Measurements from ENCODE around the gene CLEC10A.
A peak's percentile ranks its signal among the peaks of the same experiment; 100 is the strongest.

The CLEC10A gene

DNA sequence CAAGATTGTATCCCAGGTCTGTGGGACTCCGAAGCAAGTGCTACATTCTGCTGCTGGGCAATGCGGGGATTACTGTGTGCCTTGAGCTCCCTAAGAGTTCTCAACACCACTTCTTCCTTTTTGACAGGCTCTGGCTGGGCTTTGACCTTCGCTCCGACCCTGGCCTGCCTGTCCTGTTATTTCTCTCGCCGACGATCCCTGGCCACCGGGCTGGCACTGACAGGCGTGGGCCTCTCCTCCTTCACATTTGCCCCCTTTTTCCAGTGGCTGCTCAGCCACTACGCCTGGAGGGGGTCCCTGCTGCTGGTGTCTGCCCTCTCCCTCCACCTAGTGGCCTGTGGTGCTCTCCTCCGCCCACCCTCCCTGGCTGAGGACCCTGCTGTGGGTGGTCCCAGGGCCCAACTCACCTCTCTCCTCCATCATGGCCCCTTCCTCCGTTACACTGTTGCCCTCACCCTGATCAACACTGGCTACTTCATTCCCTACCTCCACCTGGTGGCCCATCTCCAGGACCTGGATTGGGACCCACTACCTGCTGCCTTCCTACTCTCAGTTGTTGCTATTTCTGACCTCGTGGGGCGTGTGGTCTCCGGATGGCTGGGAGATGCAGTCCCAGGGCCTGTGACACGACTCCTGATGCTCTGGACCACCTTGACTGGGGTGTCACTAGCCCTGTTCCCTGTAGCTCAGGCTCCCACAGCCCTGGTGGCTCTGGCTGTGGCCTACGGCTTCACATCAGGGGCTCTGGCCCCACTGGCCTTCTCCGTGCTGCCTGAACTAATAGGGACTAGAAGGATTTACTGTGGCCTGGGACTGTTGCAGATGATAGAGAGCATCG lies 41.8 kb downstream of the CLEC10A start:
- in situ Hi-C loops (cut with HindIII; ENCODE audit: low pct_unique_long_range_greater_than_20kb, low sequenced_read_pairs), result no loop called here
- no peak for TF ChIP-seq JUND (IDR thresholded peaks at IDR 0.05; ENCODE audit: low read depth)
- no peak for DNase-seq (ENCODE audit: low read depth in 1 of 2, low spot score in 1 of 2)

DNA sequence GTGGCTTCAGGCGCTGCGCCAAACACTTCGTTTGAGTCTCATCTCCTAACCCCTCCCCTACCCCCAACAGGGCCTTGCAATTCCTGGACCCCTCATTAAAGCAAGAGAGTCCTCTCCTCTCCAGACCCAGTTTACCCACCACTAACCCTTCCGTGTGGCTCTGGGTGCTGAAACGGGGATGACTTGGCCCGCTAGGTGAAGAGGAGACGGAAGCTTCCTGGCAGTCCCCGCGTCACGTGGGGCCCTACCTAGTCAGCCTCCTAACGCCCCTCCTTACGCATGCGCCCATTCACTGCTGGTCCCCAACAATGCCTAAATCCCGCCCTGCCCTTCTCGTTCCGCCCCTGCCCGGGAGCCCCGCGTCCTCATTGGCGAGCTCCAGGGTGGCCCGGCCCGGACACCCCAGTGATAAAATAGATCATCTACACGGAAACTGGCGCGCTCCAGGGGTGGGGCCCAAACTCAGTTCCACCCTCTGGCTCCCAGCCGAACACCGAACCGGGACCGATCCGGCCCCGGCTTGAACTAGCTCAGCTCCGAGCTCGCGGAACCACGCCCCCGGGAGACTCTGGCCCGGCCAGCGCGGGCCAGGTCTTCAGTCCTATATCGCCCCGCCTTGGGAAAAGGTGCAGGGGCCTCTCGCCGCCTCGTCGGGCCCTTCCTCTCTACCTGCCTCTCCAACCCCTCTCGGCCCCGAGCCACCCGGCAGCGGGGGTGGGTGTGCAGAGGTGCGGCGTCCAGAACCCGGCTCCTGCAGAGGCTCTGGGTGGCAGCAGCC lies 44.3 kb downstream of the CLEC10A start, which contains the start of gene SLC16A13:
Gene SLC16A13, plus strand, starts transcription at position 425 of the 778 bp plus-strand sequence. CDS start 368 bp downstream, outside the sequence.
- no peak for TF ChIP-seq JUND (IDR thresholded peaks at IDR 0.05; ENCODE audit: low read depth)
- DNase-seq (ENCODE audit: low read depth in 1 of 2, low spot score in 1 of 2), result peak; percentile 95 to 96
- in situ Hi-C loops (cut with HindIII; ENCODE audit: low pct_unique_long_range_greater_than_20kb, low sequenced_read_pairs), result no loop called here

DNA sequence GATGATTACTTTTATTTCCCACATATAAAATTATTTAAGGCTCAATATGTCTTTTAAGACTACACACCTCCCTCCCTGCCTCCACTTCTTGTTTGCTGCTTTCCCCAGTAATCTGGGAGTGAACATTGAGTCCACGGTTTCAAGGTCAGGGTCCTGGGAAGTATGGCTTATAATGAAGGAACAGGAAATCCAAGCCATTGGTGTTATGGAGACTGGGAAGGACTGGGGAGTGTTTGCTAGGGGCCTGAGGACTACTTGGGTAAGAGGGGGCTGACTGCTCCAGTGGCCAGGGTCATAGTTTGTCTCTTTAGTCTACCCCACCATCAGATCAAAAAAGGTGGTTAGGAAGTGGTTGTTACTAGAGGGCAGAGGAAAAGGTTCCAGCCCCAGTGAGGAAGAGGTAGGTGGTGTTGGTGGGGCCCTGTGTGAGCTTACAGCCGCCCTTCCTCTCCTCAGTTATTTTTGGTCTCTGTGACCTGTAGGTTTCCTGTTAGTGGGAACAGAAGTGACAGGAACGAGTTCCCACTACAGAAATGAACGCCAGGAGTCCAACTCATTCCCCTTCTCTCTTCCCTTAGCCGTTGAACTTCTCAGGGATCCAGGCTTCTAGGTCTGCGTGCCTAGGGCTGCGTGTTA lies 45.0 kb downstream of the CLEC10A start:
- DNase-seq (ENCODE audit: low read depth in 1 of 2, low spot score in 1 of 2), result no peak
- in situ Hi-C loops (cut with HindIII; ENCODE audit: low pct_unique_long_range_greater_than_20kb, low sequenced_read_pairs), result no loop called here
- TF ChIP-seq JUND (IDR thresholded peaks at IDR 0.05; ENCODE audit: low read depth), result no peak

DNA sequence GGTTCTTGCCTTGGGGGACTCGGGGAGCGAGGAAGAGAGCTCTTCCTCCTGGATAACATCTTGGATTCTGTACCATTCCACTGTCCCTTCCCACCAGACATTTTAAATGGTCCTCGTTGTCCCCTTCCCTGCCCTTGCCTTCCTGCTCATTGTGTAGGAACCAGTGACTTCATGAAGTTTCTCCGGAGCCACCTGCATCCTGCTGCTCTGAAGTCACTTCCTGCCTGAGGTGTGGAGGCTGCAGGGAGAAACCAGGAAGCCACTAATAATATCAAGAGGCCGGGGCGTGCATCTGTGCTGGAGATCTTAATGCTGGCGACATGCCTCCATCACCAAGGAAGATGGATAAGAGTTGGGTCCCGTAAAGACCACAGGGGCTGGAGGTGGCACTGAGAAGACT lies 50.4 kb downstream of the CLEC10A start:
- no peak for TF ChIP-seq JUND (IDR thresholded peaks at IDR 0.05; ENCODE audit: low read depth)
- no peak for DNase-seq (ENCODE audit: low read depth in 1 of 2, low spot score in 1 of 2)
- in situ Hi-C loops (cut with HindIII; ENCODE audit: low pct_unique_long_range_greater_than_20kb, low sequenced_read_pairs), result no loop called here

DNA sequence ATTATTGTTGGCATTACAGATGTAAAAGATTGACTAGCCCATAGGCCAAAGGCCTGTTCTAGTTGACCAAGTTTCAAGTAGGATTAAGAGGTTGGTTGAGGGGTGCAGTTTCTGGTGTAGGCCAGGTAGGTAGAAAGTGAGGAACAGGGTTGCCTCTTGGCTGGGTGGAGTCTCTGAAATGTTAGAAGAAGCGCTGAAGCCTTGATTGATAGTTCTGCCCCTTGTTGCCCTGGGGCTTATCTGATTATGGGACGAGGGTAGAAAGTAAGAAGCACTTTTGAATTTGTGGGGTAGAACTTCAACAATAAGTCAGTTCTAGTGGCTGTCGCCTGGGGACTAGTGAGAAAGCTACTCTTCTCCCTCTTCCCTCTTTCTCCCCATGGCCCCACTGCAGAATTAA lies 51.0 kb downstream of the CLEC10A start:
- in situ Hi-C loops (cut with HindIII; ENCODE audit: low pct_unique_long_range_greater_than_20kb, low sequenced_read_pairs), result no loop called here
- TF ChIP-seq JUND (IDR thresholded peaks at IDR 0.05; ENCODE audit: low read depth), result no peak
- no peak for DNase-seq (ENCODE audit: low read depth in 1 of 2, low spot score in 1 of 2)

DNA sequence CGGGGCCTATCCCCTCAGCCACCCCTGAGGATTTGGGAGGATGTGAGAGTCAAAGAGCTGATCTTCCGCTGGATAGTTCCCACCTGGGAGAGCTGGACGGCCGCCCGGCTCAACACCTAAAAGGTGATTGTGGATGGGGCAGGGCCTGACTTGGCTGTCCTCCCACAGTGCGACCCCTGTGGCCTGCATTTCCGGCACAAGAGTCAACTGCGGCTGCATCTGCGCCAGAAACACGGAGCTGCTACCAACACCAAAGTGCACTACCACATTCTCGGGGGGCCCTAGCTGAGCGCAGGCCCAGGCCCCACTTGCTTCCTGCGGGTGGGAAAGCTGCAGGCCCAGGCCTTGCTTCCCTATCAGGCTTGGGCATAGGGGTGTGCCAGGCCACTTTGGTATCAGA lies 52.7 kb downstream of the CLEC10A start:
- no peak for TF ChIP-seq JUND (IDR thresholded peaks at IDR 0.05; ENCODE audit: low read depth)
- in situ Hi-C loops (cut with HindIII; ENCODE audit: low pct_unique_long_range_greater_than_20kb, low sequenced_read_pairs), result no loop called here
- no peak for DNase-seq (ENCODE audit: low read depth in 1 of 2, low spot score in 1 of 2)

DNA sequence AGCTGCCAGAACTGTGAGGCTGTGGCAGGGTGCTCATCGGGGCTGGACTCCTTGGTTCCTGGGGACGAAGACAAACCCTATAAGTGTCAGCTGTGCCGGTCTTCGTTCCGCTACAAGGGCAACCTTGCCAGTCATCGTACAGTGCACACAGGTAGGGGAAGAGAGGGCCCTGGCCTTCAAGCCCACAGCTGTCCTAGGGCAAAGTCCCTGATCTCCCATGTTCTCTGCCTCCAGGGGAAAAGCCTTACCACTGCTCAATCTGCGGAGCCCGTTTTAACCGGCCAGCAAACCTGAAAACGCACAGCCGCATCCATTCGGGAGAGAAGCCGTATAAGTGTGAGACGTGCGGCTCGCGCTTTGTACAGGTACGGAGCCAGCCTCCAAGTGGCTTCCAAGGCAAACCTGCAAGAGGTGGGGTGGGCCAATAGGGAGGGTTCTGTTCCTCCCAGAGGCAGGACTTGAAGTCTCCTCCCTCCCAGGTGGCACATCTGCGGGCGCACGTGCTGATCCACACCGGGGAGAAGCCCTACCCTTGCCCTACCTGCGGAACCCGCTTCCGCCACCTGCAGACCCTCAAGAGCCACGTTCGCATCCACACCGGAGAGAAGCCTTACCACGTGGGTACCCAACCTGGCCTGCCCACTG lies 53.5 kb downstream of the CLEC10A start:
- no peak for DNase-seq (ENCODE audit: low read depth in 1 of 2, low spot score in 1 of 2)
- in situ Hi-C loops (cut with HindIII; ENCODE audit: low pct_unique_long_range_greater_than_20kb, low sequenced_read_pairs), result no loop called here
- TF ChIP-seq JUND (IDR thresholded peaks at IDR 0.05; ENCODE audit: low read depth), result no peak

DNA sequence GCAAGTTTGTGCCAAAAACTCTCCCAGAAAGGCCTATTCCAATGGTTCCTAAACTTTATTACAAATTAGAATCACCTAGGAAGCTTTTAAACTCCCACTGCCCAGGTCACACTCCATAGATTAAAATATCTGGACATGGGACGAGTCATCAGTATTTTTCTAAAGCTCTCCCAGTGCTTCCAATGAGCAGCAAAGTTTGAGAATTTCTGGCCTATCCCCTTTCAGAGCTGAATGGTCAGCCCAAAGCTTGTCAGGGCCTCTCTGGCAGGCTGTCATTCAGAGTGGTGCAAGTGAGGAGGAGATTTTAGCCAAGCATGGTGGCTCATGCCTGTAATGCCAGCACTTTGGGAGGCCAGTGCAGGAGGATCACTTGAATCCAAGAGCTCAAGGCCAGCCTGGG lies 54.8 kb downstream of the CLEC10A start:
- DNase-seq (ENCODE audit: low read depth in 1 of 2, low spot score in 1 of 2), result no peak
- TF ChIP-seq JUND (IDR thresholded peaks at IDR 0.05; ENCODE audit: low read depth), result no peak
- in situ Hi-C loops (cut with HindIII; ENCODE audit: low pct_unique_long_range_greater_than_20kb, low sequenced_read_pairs), result no loop called here
